Measurements from ENCODE around the gene CHRNA7. TPM values are rescaled to one million over a fixed set of nuclear protein-coding genes. Genes with fewer than 3 reads are reported as not detected.
"Not testable (repeated sequence)": the region's sequence is repeated elsewhere in the genome, so short reads cannot be mapped to it uniquely, and the experiment has no call there.

The CHRNA7 gene
- total RNA-seq, 1 experiment from 2014 or later: 2.0 TPM

- H3K27me3 Mint-ChIP-seq (ENCODE audit: unreplicated experiment); CTCF ChIA-PET; H3K4me1 Mint-ChIP-seq (ENCODE audit: low read depth, unreplicated experiment); DNase-seq; H3K27ac Mint-ChIP-seq (ENCODE audit: unreplicated experiment); H3K36me3 Mint-ChIP-seq (ENCODE audit: insufficient read depth, unreplicated experiment); H3K4me3 Mint-ChIP-seq (ENCODE audit: low read depth, unreplicated experiment); intact Hi-C loops (cut with micrococcal nuclease; ENCODE audit: unreplicated experiment); BruUV-seq (replicated peaks); H3K9me3 Mint-ChIP-seq (ENCODE audit: low read depth, unreplicated experiment): not testable (repeated sequence)
Observed at GRCh38 chr15:32196206-32196605, 165.9 kb downstream of the CHRNA7 start.

GRCh38 chr15:32198938-32199337, 168.6 kb downstream of the CHRNA7 start:
- H3K4me3 Mint-ChIP-seq (ENCODE audit: low read depth, unreplicated experiment); H3K9me3 Mint-ChIP-seq (ENCODE audit: low read depth, unreplicated experiment); DNase-seq; H3K27ac Mint-ChIP-seq (ENCODE audit: unreplicated experiment); intact Hi-C loops (cut with micrococcal nuclease; ENCODE audit: unreplicated experiment); CTCF ChIA-PET; H3K27me3 Mint-ChIP-seq (ENCODE audit: unreplicated experiment); H3K4me1 Mint-ChIP-seq (ENCODE audit: low read depth, unreplicated experiment); BruUV-seq (replicated peaks); H3K36me3 Mint-ChIP-seq (ENCODE audit: insufficient read depth, unreplicated experiment): not testable (repeated sequence)

DNA sequence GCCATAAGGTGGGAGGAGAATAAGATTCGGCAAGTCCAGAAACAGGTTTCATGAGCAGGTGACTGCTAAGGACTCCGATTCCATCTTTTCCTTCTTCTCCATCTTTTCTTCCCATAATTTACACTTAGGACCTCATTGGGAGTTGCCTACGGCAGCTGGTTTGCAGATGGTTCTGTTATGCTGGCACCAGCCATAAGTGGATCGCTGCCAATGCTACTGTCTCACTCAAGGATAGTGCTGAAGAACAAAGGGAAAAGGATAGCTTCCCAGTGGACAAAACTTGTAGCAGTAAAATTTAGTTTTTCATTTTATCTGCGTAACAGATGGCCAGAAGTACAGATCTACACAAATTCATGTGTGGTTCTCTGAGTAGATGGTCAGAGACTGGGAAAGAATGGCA, 178.8 kb downstream of the CHRNA7 start:
- H3K27me3 Mint-ChIP-seq (ENCODE audit: unreplicated experiment); DNase-seq; H3K9me3 Mint-ChIP-seq (ENCODE audit: low read depth, unreplicated experiment); H3K27ac Mint-ChIP-seq (ENCODE audit: unreplicated experiment); CTCF ChIA-PET; H3K4me3 Mint-ChIP-seq (ENCODE audit: low read depth, unreplicated experiment); H3K4me1 Mint-ChIP-seq (ENCODE audit: low read depth, unreplicated experiment); BruUV-seq (replicated peaks); H3K36me3 Mint-ChIP-seq (ENCODE audit: insufficient read depth, unreplicated experiment); intact Hi-C loops (cut with micrococcal nuclease; ENCODE audit: unreplicated experiment): not testable (repeated sequence)

GRCh38 chr15:32218666-32219065, 188.4 kb downstream of the CHRNA7 start:
- intact Hi-C loops (cut with micrococcal nuclease; ENCODE audit: unreplicated experiment): no loop called here
- Mint-ChIP-seq H3K27ac (ENCODE audit: unreplicated experiment) (no peak overlapping the region), H3K4me1 (ENCODE audit: low read depth, unreplicated experiment) (no peaks in the 10 kb centered on the region), H3K27me3 (ENCODE audit: unreplicated experiment) (no peaks in the 10 kb centered on the region), H3K9me3 (ENCODE audit: low read depth, unreplicated experiment) (no peaks in the 10 kb centered on the region), H3K36me3 (ENCODE audit: insufficient read depth, unreplicated experiment) (no peaks in the 10 kb centered on the region), H3K4me3 (ENCODE audit: low read depth, unreplicated experiment) (no peak overlapping the region)
- BruUV-seq (replicated peaks): no TSS peak
- no peak for DNase-seq
- TF ChIP-seq, protein P1, sequence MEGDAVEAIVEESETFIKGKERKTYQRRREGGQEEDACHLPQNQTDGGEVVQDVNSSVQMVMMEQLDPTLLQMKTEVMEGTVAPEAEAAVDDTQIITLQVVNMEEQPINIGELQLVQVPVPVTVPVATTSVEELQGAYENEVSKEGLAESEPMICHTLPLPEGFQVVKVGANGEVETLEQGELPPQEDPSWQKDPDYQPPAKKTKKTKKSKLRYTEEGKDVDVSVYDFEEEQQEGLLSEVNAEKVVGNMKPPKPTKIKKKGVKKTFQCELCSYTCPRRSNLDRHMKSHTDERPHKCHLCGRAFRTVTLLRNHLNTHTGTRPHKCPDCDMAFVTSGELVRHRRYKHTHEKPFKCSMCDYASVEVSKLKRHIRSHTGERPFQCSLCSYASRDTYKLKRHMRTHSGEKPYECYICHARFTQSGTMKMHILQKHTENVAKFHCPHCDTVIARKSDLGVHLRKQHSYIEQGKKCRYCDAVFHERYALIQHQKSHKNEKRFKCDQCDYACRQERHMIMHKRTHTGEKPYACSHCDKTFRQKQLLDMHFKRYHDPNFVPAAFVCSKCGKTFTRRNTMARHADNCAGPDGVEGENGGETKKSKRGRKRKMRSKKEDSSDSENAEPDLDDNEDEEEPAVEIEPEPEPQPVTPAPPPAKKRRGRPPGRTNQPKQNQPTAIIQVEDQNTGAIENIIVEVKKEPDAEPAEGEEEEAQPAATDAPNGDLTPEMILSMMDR (IDR thresholded peaks at IDR 0.05; ENCODE audit: unreplicated experiment): no peak
- CTCF ChIA-PET: no interaction called here

Other genes with a start within 250 kb of the CHRNA7 start
- 0.07 and 0.12 TPM in 2 replicates for gene OTUD7A, start 159.8 kb upstream of the CHRNA7 start, total RNA-seq (2022)